Activated T-helper 1 cell treated with Interleukin-2 at 50 U/mL for 16 hours (primary cell): ENCODE measurements around the gene EPHX1.
"Not testable (repeated sequence)": the region's sequence is repeated elsewhere in the genome, so short reads cannot be mapped to it uniquely, and the experiment has no call there.

ENCODE experiments used
- DNase-seq: peaks from one replicate; pipeline ENCODE4 v3.0.0-alpha.2; 2020; ENCODE audit warnings: low read depth

The EPHX1 gene

GRCh38 chr1:225881081-225881958 is 71.4 kb downstream of the EPHX1 start:
- peak; percentile 52 for DNase-seq

DNA sequence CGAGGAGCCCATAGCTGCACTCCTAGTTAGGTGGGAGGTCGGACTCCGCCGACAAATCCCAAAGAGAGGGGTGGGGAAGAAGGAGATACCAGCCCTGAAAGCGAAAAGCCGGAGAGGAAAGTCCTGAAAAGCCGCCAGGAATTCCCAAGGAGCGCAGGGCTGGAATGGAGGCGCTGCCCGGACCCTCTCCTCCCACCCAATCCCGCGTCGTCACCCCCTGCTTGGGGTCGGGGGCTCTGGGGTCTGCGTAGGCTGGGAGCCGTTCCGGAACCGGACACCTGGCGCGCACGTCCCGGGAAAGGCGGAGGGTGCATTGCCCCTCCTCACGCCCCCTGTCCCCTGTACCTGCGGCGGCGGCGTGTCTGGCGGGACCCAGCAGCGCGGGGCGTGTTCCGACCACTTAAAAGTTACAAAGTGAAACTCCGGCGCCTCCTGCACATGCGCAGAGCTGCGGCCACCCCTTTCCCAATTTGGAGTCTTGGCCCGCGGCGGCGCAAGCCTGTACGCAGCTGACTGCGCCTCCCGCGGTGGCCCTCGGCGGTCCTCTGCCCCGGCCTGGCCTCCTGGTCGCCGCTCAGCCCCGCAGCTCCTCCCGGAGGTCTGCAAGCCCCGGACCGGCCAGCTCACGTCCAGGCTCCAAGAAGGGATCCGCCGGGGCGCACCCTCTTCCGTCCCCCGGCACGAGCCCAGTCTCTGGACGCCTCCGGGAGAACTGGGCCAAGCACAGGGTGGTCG is 72.2 kb downstream of the EPHX1 start, which contains the start of gene TMEM63A:
TSS of gene TMEM63A (minus strand) at position 422 of the 735 bp plus-strand sequence. CDS start 4,800 bp downstream, outside the sequence.
- peak; percentile 84 for DNase-seq

DNA sequence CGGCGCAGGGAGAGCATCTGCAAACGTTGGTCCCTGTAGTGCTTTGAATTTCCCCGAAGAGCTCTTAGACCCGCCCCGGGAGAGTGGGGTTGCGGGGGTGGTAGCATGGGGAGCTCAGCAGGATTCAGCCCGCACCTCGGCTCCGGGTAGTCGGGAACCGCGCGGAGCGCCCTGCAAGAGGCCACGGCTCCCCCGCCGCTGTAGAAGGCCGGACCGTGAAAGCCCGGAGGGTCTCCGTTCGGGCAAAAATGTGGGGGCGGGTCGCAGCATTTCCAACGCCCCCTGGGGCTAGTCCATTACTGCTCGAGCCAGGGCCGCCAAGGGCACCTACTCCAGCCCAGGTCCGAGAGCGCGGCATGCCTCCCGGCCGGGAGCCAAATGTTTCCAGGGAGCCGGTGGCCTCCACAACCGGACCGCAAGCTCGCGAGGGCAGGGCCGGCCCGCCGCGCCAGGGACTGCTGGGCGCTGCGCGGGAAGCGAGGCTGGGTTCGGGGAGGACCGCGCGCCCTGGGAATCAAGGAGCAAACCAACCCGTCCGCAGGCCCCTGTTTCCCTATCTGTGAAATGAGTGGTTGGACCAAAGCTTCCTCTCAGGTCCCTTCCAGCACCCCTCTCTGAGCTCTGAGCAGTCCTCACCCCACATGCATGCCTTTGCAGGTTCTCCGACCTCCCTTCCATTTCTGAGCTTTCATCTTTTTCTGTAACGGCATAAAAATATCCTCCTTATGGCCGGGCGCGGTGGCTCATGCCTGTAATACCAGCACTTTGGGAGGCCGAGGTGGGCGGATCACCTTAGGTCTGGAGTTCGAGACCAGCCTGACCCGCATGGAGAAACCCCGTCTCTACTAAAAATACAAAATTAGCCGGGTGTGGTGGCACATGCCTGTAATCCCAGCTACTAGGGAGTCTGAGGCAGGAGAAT is 73.0 kb downstream of the EPHX1 start:
- no peak for DNase-seq

DNA sequence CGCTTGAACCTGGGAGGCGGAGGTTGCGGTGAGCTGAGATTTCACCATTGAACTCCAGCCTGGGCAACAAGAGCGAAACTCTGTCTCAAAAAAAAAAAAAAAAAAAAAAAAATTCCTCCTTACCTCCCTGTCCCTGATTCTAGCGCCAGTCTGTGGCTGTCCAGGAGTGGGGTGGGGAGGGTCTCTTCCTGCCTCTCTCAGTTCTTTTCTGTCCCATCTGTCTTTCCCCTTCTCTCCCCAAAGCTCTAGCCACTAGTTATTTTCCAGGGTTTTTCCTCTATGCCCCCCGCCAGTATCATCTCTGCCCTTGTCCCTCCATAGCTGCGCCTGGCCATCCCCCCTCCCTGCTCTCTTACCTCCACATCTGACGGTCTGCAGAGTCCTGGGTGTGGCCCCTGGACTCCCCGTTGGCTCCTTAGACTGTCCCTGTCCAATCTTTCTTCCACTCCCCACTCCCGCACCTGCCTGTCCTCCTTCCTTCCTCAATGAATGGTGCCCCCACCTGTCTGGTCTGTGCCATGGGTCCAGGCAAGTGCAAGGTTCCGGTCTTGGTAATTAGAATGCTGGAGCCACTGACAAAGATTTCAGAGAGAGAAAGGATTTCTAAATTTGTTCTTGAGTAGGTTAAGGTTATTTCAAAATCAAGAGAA is 73.8 kb downstream of the EPHX1 start:
- no peak for DNase-seq

DNA sequence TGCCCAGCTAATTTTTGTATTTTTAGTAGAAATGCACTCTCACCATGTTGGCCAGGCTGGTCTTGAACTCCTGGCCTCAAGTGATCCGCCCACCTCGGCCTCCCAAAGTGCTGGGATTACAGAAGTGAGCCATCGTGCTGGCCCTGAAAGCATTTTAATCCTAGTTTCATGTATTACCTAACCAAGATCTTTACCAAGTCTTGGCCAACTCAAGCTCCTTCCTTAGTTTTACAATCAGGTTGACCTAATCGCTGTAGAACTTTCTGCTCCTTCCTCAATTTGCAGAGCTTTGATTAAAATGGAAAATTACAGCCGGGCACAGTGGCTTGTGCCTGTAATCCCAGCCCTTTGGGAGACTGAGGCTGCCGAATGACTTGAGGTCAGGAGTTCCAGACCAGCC is 75.4 kb downstream of the EPHX1 start:
- no peak for DNase-seq

DNA sequence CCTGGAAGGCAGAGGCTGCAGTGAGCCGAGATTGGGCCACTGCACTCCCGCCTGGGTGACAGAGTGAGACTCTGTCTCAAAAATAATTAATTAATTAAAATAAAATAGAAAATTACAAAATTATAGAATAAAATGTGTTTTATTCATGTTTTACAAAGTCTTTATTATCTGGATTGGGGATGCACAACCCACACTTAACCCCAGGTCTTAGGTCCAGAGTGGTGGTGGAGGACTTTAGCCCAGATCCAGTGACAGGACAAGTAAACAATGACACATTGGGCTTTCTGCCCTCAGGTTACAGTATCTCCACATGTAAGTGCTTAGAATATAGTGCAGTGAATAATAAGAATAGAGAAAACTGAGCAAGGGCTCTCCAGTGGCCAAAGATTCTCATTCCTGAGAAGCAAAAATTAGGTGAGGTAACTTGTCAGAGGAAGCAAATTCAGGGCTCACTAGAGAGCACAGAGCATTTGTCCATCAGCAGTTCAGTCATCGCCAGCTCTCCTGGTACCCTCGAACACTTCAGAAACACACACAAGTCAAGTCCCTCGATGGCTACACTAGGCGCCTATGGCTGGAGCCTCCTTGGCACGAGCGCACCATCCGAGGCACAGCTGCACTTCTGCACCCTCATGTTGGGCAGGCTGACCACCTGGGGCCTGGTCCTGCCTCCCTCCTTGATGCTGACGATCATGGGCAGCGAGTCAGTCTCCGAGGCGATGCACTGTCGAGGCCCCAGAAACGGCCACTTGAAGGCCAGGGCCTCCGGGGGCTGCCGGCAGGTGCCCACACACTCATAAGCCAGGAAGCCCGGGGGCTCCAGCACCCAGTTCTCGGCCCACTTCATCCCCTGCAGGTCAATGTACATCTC is 76.5 kb downstream of the EPHX1 start:
- DNase-seq: no peak

GRCh38 chr1:225887030-225887314 is 77.0 kb downstream of the EPHX1 start:
- DNase-seq: no peak

DNA sequence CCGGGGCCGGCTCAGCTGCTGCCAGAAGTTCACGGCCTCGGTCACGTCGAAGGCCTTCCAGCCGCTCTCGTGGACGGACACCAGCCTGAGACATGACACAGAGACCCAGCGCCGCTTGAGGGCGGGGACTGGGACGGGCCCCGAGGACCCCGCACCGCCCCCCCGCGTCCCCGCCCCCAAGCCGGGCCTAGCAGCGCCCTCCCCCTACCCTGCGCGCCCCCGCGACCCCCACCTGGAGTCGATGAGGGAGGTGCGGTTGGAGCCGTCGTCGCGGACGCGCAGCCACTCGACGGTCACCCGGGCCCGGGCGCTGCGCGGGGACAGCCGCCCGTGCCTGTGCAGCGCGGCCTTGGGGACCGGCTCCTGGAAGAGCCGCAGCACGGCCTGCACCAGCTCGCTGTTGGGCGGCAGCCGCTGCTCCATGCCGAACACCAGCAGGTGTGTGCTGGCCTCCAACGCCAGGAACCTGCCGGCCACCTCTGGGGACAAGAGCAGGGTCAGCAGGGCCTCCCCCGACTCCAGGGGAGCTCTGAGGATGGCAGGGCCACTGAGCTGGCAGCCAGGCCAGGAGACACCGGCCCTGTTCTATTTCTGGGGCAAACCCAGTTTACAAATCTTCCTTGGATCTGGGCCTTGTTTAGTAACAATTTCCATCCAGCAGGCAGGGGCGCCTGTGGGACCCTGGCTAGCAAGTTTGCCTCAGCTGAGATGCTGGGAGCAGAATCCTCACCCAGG is 77.8 kb downstream of the EPHX1 start:
- not testable (repeated sequence) for DNase-seq

DNA sequence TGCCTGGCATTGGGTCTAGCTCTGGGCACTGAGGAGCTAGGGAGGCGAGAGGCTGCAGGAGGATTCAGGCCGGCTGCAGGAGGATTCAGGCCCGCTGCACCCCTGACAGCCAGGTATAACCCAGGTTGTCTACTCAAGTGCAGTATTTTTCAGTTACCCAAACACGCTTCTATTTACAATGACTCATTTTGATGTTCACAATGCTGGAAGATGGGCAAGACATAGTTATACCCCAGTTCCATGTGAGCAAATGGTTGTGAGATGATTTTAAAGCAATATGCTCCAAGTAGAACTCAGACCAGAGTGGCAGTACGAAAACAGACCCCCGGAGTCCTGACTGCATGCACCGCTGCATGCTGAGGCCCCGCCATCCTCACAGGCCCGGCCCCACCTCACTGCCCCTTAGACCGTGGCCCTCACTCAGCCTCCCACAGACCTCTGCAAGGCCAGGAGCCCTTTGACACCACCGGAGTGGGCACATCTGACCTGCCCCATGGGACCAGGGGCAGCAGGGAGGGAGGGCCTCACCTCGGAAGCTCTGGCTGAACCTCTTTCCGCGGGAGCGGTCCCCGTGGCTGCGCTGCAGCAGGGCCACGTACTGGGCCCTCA is 78.5 kb downstream of the EPHX1 start:
- DNase-seq: no peak

DNA sequence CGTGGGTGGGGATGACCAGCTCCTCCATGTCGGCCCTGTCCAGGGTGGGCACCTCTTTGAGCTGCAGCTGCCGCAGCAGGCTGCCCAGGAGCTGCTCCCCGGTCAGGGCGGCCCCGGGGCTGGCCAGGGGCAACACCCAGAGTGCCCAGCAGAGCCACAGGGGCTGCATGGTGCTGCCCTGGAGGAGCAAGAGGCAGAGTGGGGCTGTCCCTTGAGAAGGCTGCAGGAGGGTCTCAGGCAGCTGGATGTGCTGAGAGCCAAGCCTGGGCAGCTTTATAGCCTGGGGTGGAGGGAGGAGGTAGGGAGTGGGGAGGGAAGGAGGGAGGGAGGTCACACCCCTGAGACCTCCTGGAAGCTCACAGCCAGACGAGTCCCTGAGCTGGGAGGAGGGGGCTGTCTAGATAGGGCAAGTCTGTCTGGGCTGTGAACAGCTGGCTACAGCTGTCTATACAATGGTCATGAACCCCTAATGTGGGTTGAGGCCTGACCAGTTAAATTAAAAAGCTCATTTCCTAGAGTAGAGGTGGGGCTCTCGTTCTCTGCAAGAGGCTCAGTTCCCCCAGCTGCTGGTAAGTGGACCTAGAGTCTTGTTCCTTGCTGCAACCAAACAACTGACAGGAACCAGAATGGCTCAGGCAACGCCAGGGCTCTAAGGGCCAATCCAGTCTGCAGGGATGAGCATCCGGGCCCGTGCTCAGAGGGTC is 79.1 kb downstream of the EPHX1 start, which contains the start of gene LEFTY1:
TSS of gene LEFTY1 (minus strand) at position 249 of the 704 bp plus-strand sequence. CDS start at position 169, 80 bp downstream.
- no peak for DNase-seq

DNA sequence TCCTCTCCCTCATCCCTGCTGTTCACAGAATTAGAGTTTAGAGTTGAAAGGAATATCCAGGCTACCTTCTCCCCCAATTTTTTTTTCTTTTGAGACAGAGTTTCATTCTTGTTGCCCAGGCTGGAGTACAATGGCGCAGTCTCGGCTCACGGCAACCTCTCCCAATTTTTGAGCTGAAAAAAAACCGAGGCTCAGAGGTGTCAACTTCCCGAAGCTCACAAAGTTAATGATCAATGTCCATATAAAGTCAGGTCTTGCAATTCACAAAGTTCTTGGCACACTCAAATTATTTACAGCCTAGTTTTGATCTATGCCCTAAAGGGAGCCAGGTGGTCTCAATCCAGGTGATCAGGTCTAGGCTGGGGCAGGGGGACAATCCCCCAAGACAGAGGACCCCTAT is 79.8 kb downstream of the EPHX1 start:
- DNase-seq: no peak

DNA sequence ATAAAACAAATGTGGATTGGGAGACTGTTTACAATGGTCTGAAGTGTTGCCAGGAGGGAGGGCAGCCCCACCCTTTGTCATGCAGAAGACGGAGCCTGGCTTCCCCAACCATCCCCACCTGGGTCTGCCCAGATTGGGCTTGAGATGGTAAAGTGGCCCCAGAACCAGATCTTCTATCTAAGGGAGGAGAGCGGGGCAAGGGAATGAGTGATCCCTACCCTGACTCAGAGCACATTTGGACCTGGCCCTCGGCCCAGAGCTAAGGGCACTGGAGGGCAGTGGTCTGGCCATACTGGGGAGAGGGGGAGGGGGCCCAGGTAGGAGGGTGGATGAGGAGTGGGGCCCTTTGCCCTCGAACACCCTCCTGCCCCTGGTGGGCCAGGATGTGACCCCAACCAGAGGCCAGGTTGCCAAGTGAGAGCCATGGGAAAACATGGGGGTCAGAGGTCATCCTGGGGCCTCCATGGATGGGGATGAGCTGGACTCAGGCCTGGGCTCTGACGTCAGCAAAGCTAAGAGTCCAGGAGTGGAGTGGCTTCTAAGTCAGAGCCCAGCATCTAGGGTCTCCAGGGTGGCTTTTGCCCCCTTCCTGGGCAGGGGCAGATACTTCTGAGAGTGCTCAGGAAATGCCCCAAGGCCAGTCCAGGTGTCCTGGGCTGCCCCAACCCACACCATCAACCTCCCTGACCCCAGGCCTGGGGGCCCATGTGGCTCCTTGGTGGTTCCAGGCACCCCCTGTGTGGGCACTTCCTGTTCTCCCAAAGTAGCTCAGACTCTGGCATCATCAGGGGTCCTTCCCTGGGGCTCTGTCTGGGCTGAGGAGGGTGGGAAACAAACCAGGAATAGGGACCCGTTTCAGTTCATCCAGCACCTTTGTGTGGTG is 80.7 kb downstream of the EPHX1 start:
- no peak for DNase-seq

GRCh38 chr1:225891229-225891972 is 81.5 kb downstream of the EPHX1 start:
- DNase-seq: no peak

DNA sequence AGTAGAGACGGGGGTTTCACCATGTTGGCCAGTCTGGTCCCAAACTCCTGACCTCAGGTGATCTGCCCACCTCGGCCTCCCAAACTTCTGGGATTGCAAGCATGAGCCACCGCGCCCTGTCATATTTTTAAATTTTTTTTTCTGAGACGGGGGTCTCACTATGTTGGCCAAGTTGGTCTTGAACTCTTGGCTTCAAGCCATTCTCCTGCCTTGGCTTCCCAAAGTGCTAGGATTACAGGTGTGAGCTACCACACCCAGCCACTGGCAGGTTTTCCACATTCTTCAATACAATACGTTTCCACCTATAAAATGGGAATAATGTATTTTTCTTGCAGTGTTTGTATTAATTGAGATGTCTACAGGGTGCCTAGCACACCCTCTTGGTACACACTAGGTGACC is 82.4 kb downstream of the EPHX1 start:
- DNase-seq: no peak
